HFFc6 (cell line): Measurements from ENCODE around the gene SF3B2. TPM values are rescaled to one million over a fixed set of nuclear protein-coding genes. Genes with fewer than 3 reads are reported as not detected.

Experiments used
- DNase-seq: peaks from one replicate; pipeline ENCODE4 v3.0.0-alpha.2; 2018
- H3K27ac Mint-ChIP-seq: 2 replicates; pipeline ENCODE4 v1.8.0; 2020; ENCODE audit warnings: mild to moderate bottlenecking, mixed read lengths
- H3K27me3 Mint-ChIP-seq: 2 replicates; pipeline ENCODE4 v1.8.0; 2021; ENCODE audit warnings: mild to moderate bottlenecking, moderate library complexity, mixed read lengths; ENCODE audit not compliant: insufficient read depth
- H3K36me3 Mint-ChIP-seq: 2 replicates; pipeline ENCODE4 v1.8.0; 2021; ENCODE audit warnings: low read depth, mixed read lengths
- H3K4me1 Mint-ChIP-seq: 2 replicates; pipeline ENCODE4 v1.8.0; 2020; ENCODE audit warnings: low read depth, mixed read lengths
- H3K4me3 Mint-ChIP-seq: 2 replicates; pipeline ENCODE4 v1.8.0; 2020; ENCODE audit warnings: mild to moderate bottlenecking, moderate library complexity, mixed read lengths
- H3K9me3 Mint-ChIP-seq: 2 replicates; pipeline ENCODE4 v1.8.0; 2020; ENCODE audit warnings: mild to moderate bottlenecking, mixed read lengths
- total RNA-seq, 6 experiments: library from RNA; stranded (reverse); fragmentation: NEBNext Ultra II Directional; extraction: Animal tissue kit (Norgen Biotek cat#: 25700); gene quantifications; 2 replicates in 1 of 6; 3 replicates in 5 of 6; pipeline ENCODE4 v1.2.3, GENCODE V29; 2021
- TF ChIP-seq, protein P1 (sequence below): fragments of 200-600 bp; sonication (generic); IDR thresholded peaks from 2 replicates; pipeline ENCODE4 v1.5.0; 2021; ENCODE audit warnings: antibody characterized with exemption, mild to moderate bottlenecking

Gene SF3B2
- total RNA-seq, 6 experiments from 2014 or later = 199 to 240 (median 222) TPM

DNA sequence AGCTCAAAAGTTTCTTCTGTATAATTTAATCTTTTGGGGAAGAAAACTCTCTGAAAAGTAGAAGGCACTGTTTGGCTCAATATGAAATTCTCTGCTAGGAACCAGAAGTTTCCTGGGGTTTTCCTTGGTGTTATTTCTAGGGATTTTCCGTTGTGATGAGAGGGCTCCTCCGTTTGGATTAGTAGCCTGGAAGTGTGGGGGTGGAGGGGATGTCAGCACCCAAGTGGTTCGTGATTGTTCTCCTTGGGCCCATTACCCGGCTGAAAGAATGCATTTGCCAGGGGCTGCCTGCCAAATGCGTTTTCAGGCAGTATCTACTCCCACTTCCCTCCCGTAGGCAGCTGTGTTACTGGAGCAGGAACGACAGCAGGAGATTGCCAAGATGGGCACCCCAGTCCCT lies 4.3 kb downstream of the SF3B2 start:
- TF ChIP-seq, protein P1, sequence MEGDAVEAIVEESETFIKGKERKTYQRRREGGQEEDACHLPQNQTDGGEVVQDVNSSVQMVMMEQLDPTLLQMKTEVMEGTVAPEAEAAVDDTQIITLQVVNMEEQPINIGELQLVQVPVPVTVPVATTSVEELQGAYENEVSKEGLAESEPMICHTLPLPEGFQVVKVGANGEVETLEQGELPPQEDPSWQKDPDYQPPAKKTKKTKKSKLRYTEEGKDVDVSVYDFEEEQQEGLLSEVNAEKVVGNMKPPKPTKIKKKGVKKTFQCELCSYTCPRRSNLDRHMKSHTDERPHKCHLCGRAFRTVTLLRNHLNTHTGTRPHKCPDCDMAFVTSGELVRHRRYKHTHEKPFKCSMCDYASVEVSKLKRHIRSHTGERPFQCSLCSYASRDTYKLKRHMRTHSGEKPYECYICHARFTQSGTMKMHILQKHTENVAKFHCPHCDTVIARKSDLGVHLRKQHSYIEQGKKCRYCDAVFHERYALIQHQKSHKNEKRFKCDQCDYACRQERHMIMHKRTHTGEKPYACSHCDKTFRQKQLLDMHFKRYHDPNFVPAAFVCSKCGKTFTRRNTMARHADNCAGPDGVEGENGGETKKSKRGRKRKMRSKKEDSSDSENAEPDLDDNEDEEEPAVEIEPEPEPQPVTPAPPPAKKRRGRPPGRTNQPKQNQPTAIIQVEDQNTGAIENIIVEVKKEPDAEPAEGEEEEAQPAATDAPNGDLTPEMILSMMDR = no peak

DNA sequence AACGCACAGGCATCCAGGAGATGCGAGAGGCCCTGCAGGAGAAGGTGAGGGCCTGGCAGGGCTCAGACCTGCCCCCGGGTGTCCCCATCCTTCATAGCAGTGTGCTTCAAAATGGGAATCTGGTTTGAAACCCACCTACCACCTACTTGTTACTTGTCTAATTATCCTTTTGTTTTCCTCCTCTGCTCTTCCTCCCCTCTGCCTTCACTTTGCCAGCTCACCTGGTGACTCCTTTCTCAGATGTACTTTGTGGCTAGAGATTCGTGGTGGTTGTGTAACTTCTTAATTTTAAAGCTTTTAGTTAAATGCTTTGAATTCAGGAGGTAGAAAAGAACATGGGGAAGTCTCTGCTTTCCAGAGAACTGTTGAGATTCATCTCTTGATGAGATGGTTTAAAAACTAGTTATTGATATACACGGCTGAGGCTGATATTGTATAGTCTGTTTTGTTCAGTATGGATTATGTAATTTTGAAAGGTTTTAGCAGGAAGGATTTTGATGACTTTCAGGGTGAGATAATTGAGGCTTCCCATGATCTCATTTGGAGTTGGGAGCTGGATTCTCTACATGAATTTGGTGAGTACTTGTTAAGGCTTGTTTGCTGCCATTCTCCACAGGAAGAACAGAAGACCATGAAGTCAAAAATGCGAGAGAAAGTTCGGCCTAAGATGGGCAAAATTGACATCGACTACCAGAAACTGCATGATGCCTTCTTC lies 8.0 kb downstream of the SF3B2 start:
- Mint-ChIP-seq H3K27ac (peak overlapping the region; percentile 0; the same call in 1 of the 2 replicates), H3K4me1 (peaks cover 5% of the 10 kb centered on the region), H3K4me3 (no peak overlapping the region), H3K27me3 (no peaks in the 10 kb centered on the region; the same call in 1 of the 2 replicates), H3K9me3 (no peaks in the 10 kb centered on the region), H3K36me3 (peaks cover 63% of the 10 kb centered on the region)
- TF ChIP-seq, protein P1 = no peak
- no peak for DNase-seq

More for the DNA sequence above, 4.3 kb downstream of the SF3B2 start:
- Mint-ChIP-seq H3K9me3 (no peaks in the 10 kb centered on the region), H3K27ac (no peak overlapping the region), H3K4me3 (no peak overlapping the region), H3K36me3 (peaks cover 60% of the 10 kb centered on the region), H3K27me3 (peaks cover 2% of the 10 kb centered on the region; the same call in 1 of the 2 replicates), H3K4me1 (peaks cover 26% of the 10 kb centered on the region)
- no peak for DNase-seq

DNA sequence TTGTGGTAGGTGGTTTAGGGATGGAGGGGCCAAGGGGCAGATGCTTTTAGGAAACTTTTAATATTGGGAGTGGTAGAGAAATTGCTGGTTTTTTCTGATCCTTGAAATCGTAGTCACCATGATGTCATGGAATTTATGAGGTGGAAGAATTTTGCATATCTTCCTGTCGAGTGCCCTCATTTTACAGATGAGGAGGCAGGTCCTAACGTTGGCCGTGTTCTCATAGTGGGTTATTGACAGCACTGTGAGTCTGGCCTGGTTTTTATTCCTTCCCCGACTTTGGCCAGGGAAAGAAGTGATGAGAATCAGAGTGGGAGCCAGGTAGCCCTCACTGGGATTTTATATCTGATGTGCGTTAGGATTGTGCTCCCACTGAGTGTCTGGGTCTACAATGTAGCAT lies 9.1 kb downstream of the SF3B2 start:
- no peaks in the 10 kb centered on the region; the same call in 1 of the 2 replicates for H3K27me3 Mint-ChIP-seq
- peak overlapping the region; percentile 31 for H3K27ac Mint-ChIP-seq
- H3K9me3 Mint-ChIP-seq = no peaks in the 10 kb centered on the region
- peaks cover 63% of the 10 kb centered on the region for H3K36me3 Mint-ChIP-seq
- no peaks in the 10 kb centered on the region for H3K4me1 Mint-ChIP-seq
- DNase-seq = no peak
- TF ChIP-seq, protein P1 = no peak
- no peak overlapping the region; the same call in 1 of the 2 replicates for H3K4me3 Mint-ChIP-seq

DNA sequence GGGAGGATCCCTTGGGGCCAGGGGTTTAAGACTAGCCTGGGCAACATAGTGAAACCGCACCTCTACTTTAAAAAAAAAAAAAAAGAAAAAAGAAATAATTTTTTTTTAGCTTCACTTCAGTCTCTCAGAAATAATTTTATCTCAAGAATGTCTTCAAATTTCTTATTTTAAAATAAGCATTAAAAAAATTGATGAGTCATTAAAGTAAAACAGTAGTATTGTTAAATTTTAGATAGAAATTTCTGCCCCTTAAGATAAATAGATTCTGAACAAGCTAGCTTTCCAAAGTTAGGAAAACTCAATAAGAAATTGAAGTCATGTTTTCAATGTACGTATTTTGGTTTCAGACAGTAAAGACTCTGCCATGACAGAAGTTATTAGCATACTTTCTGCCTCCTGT lies 10.2 kb downstream of the SF3B2 start:
- Mint-ChIP-seq H3K4me1 (no peaks in the 10 kb centered on the region), H3K9me3 (no peaks in the 10 kb centered on the region), H3K36me3 (peaks cover 64% of the 10 kb centered on the region), H3K27ac (peak overlapping the region; percentile 38; the same call in 1 of the 2 replicates), H3K27me3 (no peaks in the 10 kb centered on the region; the same call in 1 of the 2 replicates), H3K4me3 (no peak overlapping the region)
- no peak for DNase-seq
- TF ChIP-seq, protein P1 = no peak

DNA sequence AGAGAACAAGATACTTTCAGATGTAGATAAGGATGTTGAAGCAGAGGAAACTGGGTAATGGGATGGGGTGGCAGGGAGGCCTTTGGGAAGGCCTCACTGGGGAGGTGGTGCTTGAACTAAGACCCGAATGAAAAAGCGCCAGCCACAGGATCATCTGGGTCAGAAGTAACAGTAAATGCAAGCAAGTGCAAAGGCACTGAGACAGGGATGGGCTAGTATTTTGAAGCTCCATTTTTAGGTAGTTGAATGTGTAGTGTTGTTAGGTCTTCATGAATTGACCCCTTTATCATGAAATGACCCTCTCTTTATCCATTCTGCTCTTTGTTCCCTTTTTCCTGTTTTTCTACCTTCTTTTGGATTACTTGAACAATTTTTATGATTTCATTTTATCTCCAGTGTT lies 11.7 kb downstream of the SF3B2 start:
- no peak overlapping the region for H3K27ac Mint-ChIP-seq
- H3K27me3 Mint-ChIP-seq = no peaks in the 10 kb centered on the region; the same call in 1 of the 2 replicates
- no peaks in the 10 kb centered on the region for H3K9me3 Mint-ChIP-seq
- TF ChIP-seq, protein P1 = no peak
- H3K36me3 Mint-ChIP-seq = peaks cover 70% of the 10 kb centered on the region
- no peak overlapping the region for H3K4me3 Mint-ChIP-seq
- peaks cover 12% of the 10 kb centered on the region for H3K4me1 Mint-ChIP-seq
- no peak for DNase-seq
